Muscle of leg (tissue), 11 donors: ENCODE results near the gene SFXN5. TPM values are rescaled to one million over a fixed set of nuclear protein-coding genes. Genes with fewer than 3 reads are reported as not detected.
"Not testable (repeated sequence)": the region's sequence is repeated elsewhere in the genome, so short reads cannot be mapped to it uniquely, and the experiment has no call there.

Experiments
- DNase-seq: peaks from one replicate; pipeline ENCODE4 v3.0.0; 2013
- H3K27ac ChIP-seq: one replicate; pipeline ENCODE4 v1.5.1; 2013; ENCODE audit warnings: mild to moderate bottlenecking, low read length, control low read depth
- H3K27me3 ChIP-seq: one replicate; pipeline ENCODE4 v1.6.1; 2013; ENCODE audit warnings: low read length; ENCODE audit not compliant: control insufficient read depth, insufficient read depth
- H3K36me3 ChIP-seq: one replicate; pipeline ENCODE4 v1.6.1; 2013; ENCODE audit warnings: low read length; ENCODE audit not compliant: control insufficient read depth, insufficient read depth
- H3K4me1 ChIP-seq: one replicate; pipeline ENCODE4 v1.6.1; 2013; ENCODE audit warnings: low read length; ENCODE audit not compliant: control insufficient read depth, insufficient read depth
- H3K4me3 ChIP-seq: one replicate; pipeline ENCODE4 v1.5.1; 2013; ENCODE audit warnings: low read length, control low read depth
- H3K9me3 ChIP-seq: replicated peaks from 2 replicates; pipeline ENCODE4 v1.6.1; 2013; ENCODE audit warnings: low read depth, low read length; ENCODE audit not compliant: control insufficient read depth
- WGBS: methylation state at CpG from one replicate; pipeline ENCODE4 v1.1.5; 2013; ENCODE audit warnings: missing lambda C conversion rate; ENCODE audit not compliant: insufficient coverage; 5-methylcytosine and 5-hydroxymethylcytosine counted together
- polyA plus RNA-seq, 8 donors: library from polyadenylated mRNA; unstranded; fragments of 120-200 nt; gene quantifications; one replicate each; pipeline versions ENCODE4 v1.2.1 to v1.2.3, GENCODE V29; 2013; ENCODE audit warnings: inconsistent platforms in 1 of 8, low replicate concordance in 1 of 8; ENCODE audit not compliant: insufficient read length in 8 of 8, insufficient read depth in 1 of 8
- total RNA-seq: library from RNA; stranded (reverse); fragments of 120-200 nt; gene quantifications from one replicate; pipeline ENCODE4 v1.2.4, GENCODE V29; 2013

The SFXN5 gene
- total and polyA plus RNA-seq, 9 donors, result 6.0 to 9.0 (median 6.3) TPM

GRCh38 chr2:72914589-72915319 is 156.8 kb downstream of the SFXN5 start:
- no peak overlapping the region for H3K4me3 ChIP-seq
- no peaks in the 10 kb centered on the region for H3K9me3 ChIP-seq
- H3K27ac ChIP-seq, result no peak overlapping the region
- DNase-seq, result no peak
- peaks cover 80% of the 10 kb centered on the region for H3K27me3 ChIP-seq
- H3K36me3 ChIP-seq, result no peaks in the 10 kb centered on the region
- 0% methylated on average over 7 of the region's 17 CpGs for WGBS
- H3K4me1 ChIP-seq, result peaks cover 28% of the 10 kb centered on the region

GRCh38 chr2:72914206-72914559 is 157.3 kb downstream of the SFXN5 start:
- 7% methylated on average over 7 of the region's 7 CpGs for WGBS
- no peak for DNase-seq

GRCh38 chr2:72913486-72914205 is 157.9 kb downstream of the SFXN5 start:
- no peak overlapping the region for H3K27ac ChIP-seq
- WGBS, result 7% methylated on average over 3 of the region's 7 CpGs
- no peaks in the 10 kb centered on the region for H3K9me3 ChIP-seq
- DNase-seq, result no peak
- H3K36me3 ChIP-seq, result no peaks in the 10 kb centered on the region
- peaks cover 26% of the 10 kb centered on the region for H3K4me1 ChIP-seq
- H3K4me3 ChIP-seq, result no peak overlapping the region
- H3K27me3 ChIP-seq, result peaks cover 77% of the 10 kb centered on the region

More at GRCh38 chr2:72914206-72914559, 157.3 kb downstream of the SFXN5 start:
- H3K36me3 ChIP-seq, result no peaks in the 10 kb centered on the region
- H3K27ac ChIP-seq, result no peak overlapping the region
- H3K4me1 ChIP-seq, result peaks cover 27% of the 10 kb centered on the region
- H3K9me3 ChIP-seq, result no peaks in the 10 kb centered on the region
- no peak overlapping the region for H3K4me3 ChIP-seq
- peaks cover 80% of the 10 kb centered on the region for H3K27me3 ChIP-seq

- no peaks in the 10 kb centered on the region for H3K9me3 ChIP-seq
- peaks cover 67% of the 10 kb centered on the region for H3K27me3 ChIP-seq
Measured at GRCh38 chr2:72911256-72911655, 160.3 kb downstream of the SFXN5 start.

GRCh38 chr2:72908741-72909140 is 162.8 kb downstream of the SFXN5 start:
- DNase-seq, result no peak
- Histone ChIP-seq H3K4me3 (no peak overlapping the region), H3K9me3 (no peaks in the 10 kb centered on the region), H3K27ac (no peak overlapping the region), H3K27me3 (peaks cover 48% of the 10 kb centered on the region), H3K36me3 (no peaks in the 10 kb centered on the region), H3K4me1 (no peaks in the 10 kb centered on the region)
- no CpG with 5 or more reads among the region's 3 CpGs for WGBS

More at GRCh38 chr2:72911256-72911655, 160.3 kb downstream of the SFXN5 start:
- H3K27ac ChIP-seq, result no peak overlapping the region
- no peak overlapping the region for H3K4me3 ChIP-seq
- peaks cover 11% of the 10 kb centered on the region for H3K4me1 ChIP-seq
- DNase-seq, result no peak
- WGBS, result no CpG with 5 or more reads among the region's 1 CpG
- H3K36me3 ChIP-seq, result no peaks in the 10 kb centered on the region

- H3K4me3 ChIP-seq, result not testable (repeated sequence)
Measured at GRCh38 chr2:72907369-72907768, 164.1 kb downstream of the SFXN5 start.

GRCh38 chr2:72901426-72901825 is 170.1 kb downstream of the SFXN5 start:
- DNase-seq, result no peak
- H3K4me3 ChIP-seq, result no peak overlapping the region
- H3K27me3 ChIP-seq, result peaks cover 51% of the 10 kb centered on the region
- H3K36me3 ChIP-seq, result no peaks in the 10 kb centered on the region
- WGBS, result no CpG with 5 or more reads among the region's 3 CpGs
- no peaks in the 10 kb centered on the region for H3K9me3 ChIP-seq
- no peaks in the 10 kb centered on the region for H3K4me1 ChIP-seq
- H3K27ac ChIP-seq, result no peak overlapping the region

More at GRCh38 chr2:72907369-72907768, 164.1 kb downstream of the SFXN5 start:
- WGBS, result 80% methylated on average over 7 of the region's 13 CpGs
- H3K36me3 ChIP-seq, DNase-seq, H3K27ac ChIP-seq, H3K4me1 ChIP-seq, H3K9me3 ChIP-seq: not testable (repeated sequence)
- peaks cover 44% of the 10 kb centered on the region for H3K27me3 ChIP-seq

GRCh38 chr2:72900191-72900825 is 171.2 kb downstream of the SFXN5 start:
- WGBS, result 65% methylated on average over 4 of the region's 5 CpGs
- Histone ChIP-seq H3K27me3 (peaks cover 56% of the 10 kb centered on the region), H3K9me3 (no peaks in the 10 kb centered on the region), H3K4me1 (peaks cover 7% of the 10 kb centered on the region), H3K36me3 (no peaks in the 10 kb centered on the region), H3K4me3 (no peak overlapping the region), H3K27ac (no peak overlapping the region)
- no peak for DNase-seq

- no peak overlapping the region for H3K27ac ChIP-seq
- peaks cover 7% of the 10 kb centered on the region for H3K4me1 ChIP-seq
- H3K27me3 ChIP-seq, result peaks cover 72% of the 10 kb centered on the region
- H3K9me3 ChIP-seq, result no peaks in the 10 kb centered on the region
- H3K36me3 ChIP-seq, result no peaks in the 10 kb centered on the region
- WGBS, result no CpG with 5 or more reads among the region's 2 CpGs
- no peak overlapping the region for H3K4me3 ChIP-seq
- no peak for DNase-seq
Measured at GRCh38 chr2:72898585-72898906, 173.0 kb downstream of the SFXN5 start.
